GM12891 (cell line): ENCODE measurements around the gene LHFPL3.

Source experiments
- PAX5 ChIP-seq: IDR thresholded peaks from 2 replicates; pipeline ENCODE4 v1.6.1; 2011; ENCODE audit warnings: low read length, moderate library complexity, mild to moderate bottlenecking; ENCODE audit not compliant: insufficient read depth, severe bottlenecking
- POLR2AphosphoS5 ChIP-seq: IDR thresholded peaks from 2 replicates; pipeline ENCODE4 v1.6.1; 2011; ENCODE audit warnings: low read depth, low read length, control low read depth

- TF ChIP-seq POLR2AphosphoS5: no peak
- no peak for TF ChIP-seq PAX5
Measured at GRCh38 chr7:104950754-104951153, 622.4 kb downstream of the LHFPL3 start.
